Smooth muscle cell (in vitro differentiated cells): ENCODE results near the gene ABCC2. TPM values are rescaled to one million over a fixed set of nuclear protein-coding genes. Genes with fewer than 3 reads are reported as not detected.

Experiments used
- DNase-seq: peaks from one replicate; lab custom pipeline; 2025; ENCODE audit not compliant: unreplicated experiment; lab: John Stamatoyannopoulos, UW
- H2AFZ ChIP-seq: fragments of 200-600 bp; sonication (generic); 2 replicates; pipeline ENCODE4 v1.6.0; 2016; ENCODE audit warnings: antibody characterized with exemption, low read depth, mild to moderate bottlenecking
- H3F3A ChIP-seq: fragments of 200-600 bp; sonication (generic); 2 replicates; pipeline ENCODE4 v1.6.0; 2017; ENCODE audit warnings: antibody characterized with exemption, low read depth
- H3K27ac ChIP-seq: fragments of 200-600 bp; sonication (generic); 2 replicates; pipeline ENCODE4 v1.5.1; 2016; ENCODE audit warnings: low read depth, mild to moderate bottlenecking
- H3K27me3 ChIP-seq: fragments of 200-600 bp; sonication (generic); 2 replicates; pipeline ENCODE4 v1.6.1; 2016; ENCODE audit warnings: low read depth, mild to moderate bottlenecking
- H3K36me3 ChIP-seq: fragments of 200-600 bp; sonication (generic); 2 replicates; pipeline ENCODE4 v1.5.1; 2016; ENCODE audit warnings: low read depth
- H3K4me1 ChIP-seq: fragments of 200-600 bp; sonication (generic); 2 replicates; pipeline ENCODE4 v1.5.1; 2016; ENCODE audit warnings: low read depth
- H3K4me2 ChIP-seq: fragments of 200-600 bp; sonication (generic); 2 replicates; pipeline ENCODE4 v1.6.0; 2016; ENCODE audit warnings: mild to moderate bottlenecking
- H3K4me3 ChIP-seq: fragments of 200-600 bp; sonication (generic); 2 replicates; pipeline ENCODE4 v1.5.1; 2016; ENCODE audit warnings: mild to moderate bottlenecking
- H3K79me2 ChIP-seq: fragments of 200-600 bp; sonication (generic); 2 replicates; pipeline ENCODE4 v1.6.0; 2016; ENCODE audit warnings: low read depth, mild to moderate bottlenecking
- H3K9ac ChIP-seq: fragments of 200-600 bp; sonication (generic); 2 replicates; pipeline ENCODE4 v1.6.0; 2016; ENCODE audit warnings: low read depth
- H3K9me3 ChIP-seq: fragments of 200-600 bp; sonication (generic); replicated peaks from 2 replicates; pipeline ENCODE4 v1.5.1; 2016; ENCODE audit warnings: low read depth
- H4K20me1 ChIP-seq: fragments of 200-600 bp; sonication (generic); 2 replicates; pipeline ENCODE4 v1.6.0; 2016; ENCODE audit warnings: low read depth
- CTCF ChIP-seq: fragments of 200-600 bp; sonication (generic); IDR thresholded peaks from 2 replicates; pipeline ENCODE4 v1.5.1; 2017; ENCODE audit warnings: borderline replicate concordance, mild to moderate bottlenecking, antibody characterized with exemption; ENCODE audit not compliant: insufficient read depth, poor library complexity, severe bottlenecking
- WGBS: methylation state at CpG from one replicate; pipeline ENCODE4 v1.1.7; 2016; ENCODE audit warnings: low lambda C conversion rate; 5-methylcytosine and 5-hydroxymethylcytosine counted together
- polyA plus RNA-seq: library from polyadenylated mRNA; unstranded; fragments of >200 nt; fragmentation: Nextera tagmentation; extraction: Ambion mirVana; gene quantifications from 2 replicates; pipeline ENCODE4 v1.2.1, GENCODE V29; 2016
- total RNA-seq: library from RNA; depleted of rRNA; stranded (reverse); fragments of >200 nt; gene quantifications from 2 replicates; pipeline ENCODE4 v1.2.3, GENCODE V29; 2014

The ABCC2 gene
- total and polyA plus RNA-seq, 2 experiments from 2014 or later = 0.36 to 3.0 TPM

GRCh38 chr10:99781734-99782429 lies 558 bp upstream of the ABCC2 start:
- TF ChIP-seq CTCF = no peak
- no peak overlapping the region for H2AFZ ChIP-seq
- peaks cover 9% of the 10 kb centered on the region for H3K4me1 ChIP-seq
- H3K79me2 ChIP-seq = no peaks in the 10 kb centered on the region
- H3K9me3 ChIP-seq = no peaks in the 10 kb centered on the region
- H3K4me3 ChIP-seq = no peak overlapping the region
- H3K27ac ChIP-seq = no peak overlapping the region
- no peak for DNase-seq
- no peaks in the 10 kb centered on the region for H4K20me1 ChIP-seq
- H3K9ac ChIP-seq = no peak overlapping the region
- H3K4me2 ChIP-seq = no peak overlapping the region
- H3F3A ChIP-seq = peaks cover 14% of the 10 kb centered on the region
- no peaks in the 10 kb centered on the region for H3K27me3 ChIP-seq
- H3K36me3 ChIP-seq = no peaks in the 10 kb centered on the region
- WGBS = 95% methylated on average over 5 of the region's 5 CpGs

GRCh38 chr10:99784016-99784726 lies 1.7 kb downstream of the ABCC2 start:
- no peaks in the 10 kb centered on the region for H3K27me3 ChIP-seq
- no peaks in the 10 kb centered on the region for H4K20me1 ChIP-seq
- peaks cover 5% of the 10 kb centered on the region for H3F3A ChIP-seq
- H3K9ac ChIP-seq = no peak overlapping the region
- TF ChIP-seq CTCF = no peak
- no peak overlapping the region for H3K4me2 ChIP-seq
- no peaks in the 10 kb centered on the region for H3K36me3 ChIP-seq
- no peak overlapping the region for H3K27ac ChIP-seq
- H3K4me3 ChIP-seq = peak overlapping the region; percentile 22
- no peak overlapping the region for H2AFZ ChIP-seq
- WGBS = 80% methylated on average over 7 of the region's 7 CpGs
- no peaks in the 10 kb centered on the region for H3K79me2 ChIP-seq
- DNase-seq = no peak
- H3K9me3 ChIP-seq = no peaks in the 10 kb centered on the region
- H3K4me1 ChIP-seq = peaks cover 9% of the 10 kb centered on the region

- no peaks in the 10 kb centered on the region for H3K27me3 ChIP-seq
- H3K4me2 ChIP-seq = no peak overlapping the region
- H3K4me1 ChIP-seq = peaks cover 5% of the 10 kb centered on the region
- no peaks in the 10 kb centered on the region for H3K36me3 ChIP-seq
- no peak for DNase-seq
- no peak overlapping the region for H2AFZ ChIP-seq
- H3K27ac ChIP-seq = no peak overlapping the region
- no peak overlapping the region for H3K4me3 ChIP-seq
- H3F3A ChIP-seq = no peaks in the 10 kb centered on the region
- TF ChIP-seq CTCF = no peak
- 78% methylated on average over 6 of the region's 6 CpGs for WGBS
- H3K9ac ChIP-seq = no peak overlapping the region
- H3K9me3 ChIP-seq = no peaks in the 10 kb centered on the region
- H4K20me1 ChIP-seq = no peaks in the 10 kb centered on the region
- H3K79me2 ChIP-seq = no peaks in the 10 kb centered on the region
Observed at GRCh38 chr10:99784727-99785441, 2.4 kb downstream of the ABCC2 start.
